OCI-LY7 (cell line): ENCODE data around the gene TINAGL1. TPM values are rescaled to one million over a fixed set of nuclear protein-coding genes. Genes with fewer than 3 reads are reported as not detected.

Source experiments
- BruUV-seq: library from RNA; stranded (reverse); fragments of 400-500 nt; replicated peaks from 2 replicates; lab custom pipeline; 2021; lab: Mats Ljungman, UMichigan
- CTCF ChIA-PET: fragments of 300-600 bp; sonication (Branson Sonifier 250); formaldehyde crosslinking; loops from one replicate; lab custom pipeline; 2022; ENCODE audit warnings: antibody characterized with exemption; ENCODE audit not compliant: unreplicated experiment; lab: Charles Lee
- POLR2A ChIA-PET: fragments of 300-600 bp; sonication (Branson Sonifier 250); formaldehyde crosslinking; loops from one replicate; lab custom pipeline; 2022; ENCODE audit warnings: antibody characterized with exemption; lab: Charles Lee
- DNase-seq: peaks from one replicate; pipeline ENCODE4 v3.0.0-alpha.2; 2015; ENCODE audit warnings: low spot score
- H2AFZ ChIP-seq: fragments of 200-600 bp; sonication (generic), shearing (Covaris generic); 2 replicates; pipeline ENCODE4 v1.6.1; 2014; ENCODE audit warnings: mild to moderate bottlenecking, antibody characterized with exemption, low read length, moderate library complexity
- H3K27ac ChIP-seq: fragments of 200-600 bp; sonication (generic); 2 replicates; pipeline ENCODE4 v1.5.1; 2014; ENCODE audit warnings: mixed run types, low read depth, mild to moderate bottlenecking, moderate library complexity, low read length, inconsistent platforms; ENCODE audit not compliant: poor library complexity, severe bottlenecking
- H3K36me3 ChIP-seq: fragments of 200-600 bp; sonication (generic); 2 replicates; pipeline ENCODE4 v1.6.1; 2014; ENCODE audit warnings: mild to moderate bottlenecking, antibody characterized with exemption, low read length, moderate library complexity, mixed read lengths; ENCODE audit not compliant: insufficient read depth
- H3K4me1 ChIP-seq: fragments of 200-600 bp; sonication (generic); 2 replicates; pipeline ENCODE4 v1.5.1; 2014; ENCODE audit warnings: mild to moderate bottlenecking, low read length; ENCODE audit not compliant: insufficient read depth, poor library complexity, severe bottlenecking
- H3K4me2 ChIP-seq: fragments of 200-600 bp; sonication (generic); 2 replicates; pipeline ENCODE4 v1.6.1; 2014; ENCODE audit warnings: mild to moderate bottlenecking, low read length
- H3K4me3 ChIP-seq: fragments of 200-600 bp; sonication (generic); 2 replicates; pipeline ENCODE4 v1.5.1; 2014; ENCODE audit warnings: mild to moderate bottlenecking, low read depth, low read length; ENCODE audit not compliant: poor library complexity, severe bottlenecking
- H3K79me2 ChIP-seq: fragments of 200-600 bp; sonication (generic); 2 replicates; pipeline ENCODE4 v1.6.1; 2016; ENCODE audit warnings: low read depth, mild to moderate bottlenecking, low read length, moderate library complexity, mixed read lengths; ENCODE audit not compliant: insufficient read depth
- H3K9me2 ChIP-seq: fragments of 200-600 bp; sonication (generic); 2 replicates; pipeline ENCODE4 v1.6.1; 2016; ENCODE audit warnings: mild to moderate bottlenecking, low read length, mixed read lengths; ENCODE audit not compliant: insufficient read depth
- H3K9me3 ChIP-seq: fragments of 200-600 bp; sonication (generic); 2 replicates; pipeline ENCODE4 v1.6.1; 2014; ENCODE audit warnings: mild to moderate bottlenecking, mixed run types, low read length, mixed read lengths
- H4K20me1 ChIP-seq: fragments of 200-600 bp; sonication (generic); 2 replicates; pipeline ENCODE4 v1.6.1; 2014; ENCODE audit warnings: mild to moderate bottlenecking, antibody characterized with exemption, low read length, moderate library complexity, mixed read lengths; ENCODE audit not compliant: insufficient read depth
- CTCF ChIP-seq: fragments of 200-600 bp; sonication (generic); conservative IDR thresholded peaks from 2 replicates; pipeline ENCODE4 v1.5.1; 2014; ENCODE audit warnings: mild to moderate bottlenecking, antibody characterized with exemption, low read length, moderate library complexity, mixed read lengths
- EZH2phosphoT487 ChIP-seq: fragments of 200-600 bp; sonication (generic); IDR thresholded peaks from 2 replicates; pipeline ENCODE4 v1.6.1; 2018; ENCODE audit warnings: low read depth, borderline replicate concordance, mild to moderate bottlenecking, mixed run types, antibody characterized with exemption, low read length, moderate library complexity, mixed read lengths
- intact Hi-C: fragments of 100-400 bp; cut with micrococcal nuclease; formaldehyde crosslinking; loops from one replicate; pipeline ENCODE4 v1.10.0; 2022; ENCODE audit not compliant: unreplicated experiment
- total RNA-seq, 2 experiments: library from RNA; depleted of rRNA in 1 of 2; stranded (reverse); fragments of >200 nt in 1 of 2; shearing (Covaris generic) in 1 of 2; gene quantifications; 2 replicates each; pipeline ENCODE4 v1.2.3, GENCODE V29; 2014 to 2022

TINAGL1 gene
- total RNA-seq, 2 experiments from 2014 or later, result 0.17 TPM; not detected in 1

GRCh38 chr1:31625561-31626222, 49.4 kb downstream of the TINAGL1 start:
- no peaks in the 10 kb centered on the region for H3K9me3 ChIP-seq
- H2AFZ ChIP-seq, result no peak overlapping the region
- peaks cover 32% of the 10 kb centered on the region for H3K36me3 ChIP-seq
- no peaks in the 10 kb centered on the region for H3K4me1 ChIP-seq
- ChIA-PET CTCF (no interaction called here), POLR2A (no interaction called here)
- no peaks in the 10 kb centered on the region for H3K9me2 ChIP-seq
- no peaks in the 10 kb centered on the region for H3K79me2 ChIP-seq
- BruUV-seq, result no TSS peak
- H3K4me2 ChIP-seq, result no peak overlapping the region
- H3K27ac ChIP-seq, result no peak overlapping the region
- H3K4me3 ChIP-seq, result no peak overlapping the region
- H4K20me1 ChIP-seq, result no peaks in the 10 kb centered on the region
- TF ChIP-seq EZH2phosphoT487 (no peak), CTCF (no peak)
- DNase-seq, result no peak
- intact Hi-C loops, result no loop called here

GRCh38 chr1:31626223-31627207, 50.2 kb downstream of the TINAGL1 start:
- BruUV-seq, result no TSS peak
- H3K4me2 ChIP-seq, result no peak overlapping the region
- POLR2A ChIA-PET, result no interaction called here

More at GRCh38 chr1:31626223-31627207, 50.2 kb downstream of the TINAGL1 start:
- H3K9me2 ChIP-seq, result no peaks in the 10 kb centered on the region
- H3K79me2 ChIP-seq, result no peaks in the 10 kb centered on the region
- no peaks in the 10 kb centered on the region for H4K20me1 ChIP-seq
- H2AFZ ChIP-seq, result no peak overlapping the region
- no peak overlapping the region for H3K4me3 ChIP-seq
- H3K36me3 ChIP-seq, result peaks cover 41% of the 10 kb centered on the region
- no peaks in the 10 kb centered on the region for H3K4me1 ChIP-seq
- CTCF ChIA-PET, result no interaction called here
- intact Hi-C loops, result no loop called here
- H3K9me3 ChIP-seq, result no peaks in the 10 kb centered on the region
- DNase-seq, result no peak
- TF ChIP-seq CTCF, result no peak
- no peak for TF ChIP-seq EZH2phosphoT487
- H3K27ac ChIP-seq, result no peak overlapping the region
